Tibial nerve (tissue), 4 donors: Measurements from ENCODE around the gene ROBO4.

ENCODE experiments used
- CTCF ChIP-seq, 5 experiments: fragments of 200-600 bp in 3 of 5; fragments of 450-650 bp in 2 of 5; sonication (generic) in 3 of 5; IDR thresholded peaks; one replicate each; pipeline ENCODE4 v1.5.1; 2016 to 2019; ENCODE audit warnings: antibody characterized with exemption in 5 of 5, mild to moderate bottlenecking in 3 of 5, moderate library complexity in 2 of 5
- EP300 ChIP-seq, 2 donors: sonication (generic); formaldehyde crosslinking; IDR thresholded peaks; one replicate each; pipeline ENCODE4 v1.6.1; 2017; ENCODE audit warnings: antibody characterized with exemption in 2 of 2, mild to moderate bottlenecking in 1 of 2
- POLR2A ChIP-seq, 2 donors: fragments of 450-650 bp; IDR thresholded peaks; one replicate each; pipeline ENCODE4 v1.6.1; 2017; ENCODE audit warnings: antibody characterized with exemption in 2 of 2, mild to moderate bottlenecking in 2 of 2, moderate library complexity in 2 of 2

GRCh38 chr11:124839128-124839971 is 58.3 kb downstream of the ROBO4 start:
- TF ChIP-seq CTCF (IDR thresholded peaks at IDR 0.05) (no peak), POLR2A (IDR thresholded peaks at IDR 0.05) (no peak), EP300 (IDR thresholded peaks at IDR 0.05) (no peak)
